Right lobe of liver (tissue), 6 donors: ENCODE data around the gene BCL2. TPM values are rescaled to one million over a fixed set of nuclear protein-coding genes. Genes with fewer than 3 reads are reported as not detected.

Experiments
- ATAC-seq, 4 donors: fragments of 200-7000 bp; cut with Tn5 transposase; one replicate each; pipeline ENCODE4 v1.9.1; 2020; ENCODE audit warnings: mild to moderate bottlenecking in 4 of 4, moderate library complexity in 4 of 4
- DNase-seq, 3 donors: peaks; one replicate each; pipeline ENCODE4 v3.0.0-alpha.2; 2020
- H3K27ac ChIP-seq, 3 donors: fragments of 200-600 bp; one replicate each; pipeline ENCODE4 v1.8.0; 2022
- H3K27me3 ChIP-seq, 2 donors: fragments of 200-600 bp; one replicate each; pipeline ENCODE4 v1.8.0; 2022
- H3K36me3 ChIP-seq, 4 donors: fragments of 200-600 bp; sonication (generic) in 1 of 4; one replicate each; pipeline versions ENCODE4 v1.5.1 to v1.8.0; 2017 to 2022; ENCODE audit warnings: control low read depth in 1 of 4
- H3K4me1 ChIP-seq, 4 donors: fragments of 200-600 bp; sonication (generic) in 1 of 4; one replicate each; pipeline versions ENCODE4 v1.5.1 to v1.8.0; 2017 to 2022; ENCODE audit warnings: control low read depth in 1 of 4
- H3K4me3 ChIP-seq, 3 donors: fragments of 200-600 bp; one replicate each; pipeline ENCODE4 v1.8.0; 2022
- H3K9me3 ChIP-seq, 4 donors: fragments of 200-600 bp; sonication (generic) in 1 of 4; one replicate each; pipeline versions ENCODE4 v1.5.1 to v1.8.0; 2017 to 2022; ENCODE audit warnings: control low read depth in 1 of 4
- POLR2A ChIP-seq: fragments of 450-650 bp; IDR thresholded peaks from one replicate; pipeline ENCODE4 v1.6.1; 2017; ENCODE audit warnings: antibody characterized with exemption, mild to moderate bottlenecking
- WGBS: methylation state at CpG from one replicate; pipeline ENCODE4 v1.1.6; 2018; ENCODE audit warnings: low coverage, low lambda C conversion rate; ENCODE audit not compliant: insufficient coverage; ENCODE audit errors: missing lambda C conversion rate; 5-methylcytosine and 5-hydroxymethylcytosine counted together
- intact Hi-C, 2 donors: fragments of 100-400 bp; cut with DNase I; formaldehyde crosslinking; loops; one replicate each; pipeline versions ENCODE4 v1.11.2 to v1.14.1; 2022
- total RNA-seq, 6 experiments: library from RNA; depleted of rRNA in 2 of 6; stranded (reverse); fragments of >200 nt in 2 of 6; fragmentation: NEBNext Ultra II Directional in 3 of 6; extraction: Animal tissue kit (Norgen Biotek cat#: 25700) in 3 of 6; gene quantifications; one replicate each; pipeline versions ENCODE4 v1.1.0 to v1.2.4, GENCODE V29; 2016 to 2023
- TF ChIP-seq, protein P1 (sequence below), 4 donors: fragments of 200-600 bp in 3 of 4; fragments of 450-650 bp in 1 of 4; IDR thresholded peaks; one replicate each; pipeline versions ENCODE4 v1.5.1 to v1.8.0; 2016 to 2022; ENCODE audit warnings: antibody characterized with exemption in 4 of 4, mild to moderate bottlenecking in 2 of 4
- donor health status: DM: no; HTN: yes; CAD: no.
- donor health status: DM: no; HTN: no; CAD: no.
- donor health status: DM: no; HTN: no; CAD: no.
- donor health status: DM: no; HTN: yes; CAD: no.
- donor health status: DM: no; HTN: yes; CAD: no.

Gene BCL2
- total RNA-seq, 6 experiments from 2014 or later: 0.73 to 4.7 (median 2.7) TPM

DNA sequence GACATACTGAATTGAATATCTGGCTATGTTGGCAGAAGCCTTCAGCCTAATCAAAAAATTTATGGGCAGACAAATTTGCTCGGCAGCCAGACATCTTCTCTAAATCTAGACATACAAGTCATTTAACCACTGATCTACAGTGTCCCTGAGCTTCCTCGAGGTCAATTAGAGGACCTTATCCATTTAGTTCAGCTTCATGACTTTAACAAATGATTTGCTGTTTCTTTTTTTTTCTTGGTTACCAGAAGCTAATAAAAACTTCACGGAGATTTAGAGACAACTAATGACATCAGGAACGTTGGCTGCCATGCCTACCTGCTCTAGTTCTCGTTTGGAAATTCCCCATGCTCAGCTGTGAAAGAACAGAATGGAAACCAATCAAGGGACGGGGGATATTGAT is 223.8 kb downstream of the BCL2 start:
- Histone ChIP-seq H3K36me3 (no peaks in the 10 kb centered on the region), H3K4me1 (peaks cover 0 to 4% (median 0%) of the 10 kb centered on the region in 4 donors), H3K4me3 (no peak overlapping the region), H3K27ac (no peak overlapping the region), H3K27me3 (no peaks in the 10 kb centered on the region), H3K9me3 (no peaks in the 10 kb centered on the region)
- DNase-seq (no peak), ATAC-seq (no peak)
- TF ChIP-seq, protein P1, sequence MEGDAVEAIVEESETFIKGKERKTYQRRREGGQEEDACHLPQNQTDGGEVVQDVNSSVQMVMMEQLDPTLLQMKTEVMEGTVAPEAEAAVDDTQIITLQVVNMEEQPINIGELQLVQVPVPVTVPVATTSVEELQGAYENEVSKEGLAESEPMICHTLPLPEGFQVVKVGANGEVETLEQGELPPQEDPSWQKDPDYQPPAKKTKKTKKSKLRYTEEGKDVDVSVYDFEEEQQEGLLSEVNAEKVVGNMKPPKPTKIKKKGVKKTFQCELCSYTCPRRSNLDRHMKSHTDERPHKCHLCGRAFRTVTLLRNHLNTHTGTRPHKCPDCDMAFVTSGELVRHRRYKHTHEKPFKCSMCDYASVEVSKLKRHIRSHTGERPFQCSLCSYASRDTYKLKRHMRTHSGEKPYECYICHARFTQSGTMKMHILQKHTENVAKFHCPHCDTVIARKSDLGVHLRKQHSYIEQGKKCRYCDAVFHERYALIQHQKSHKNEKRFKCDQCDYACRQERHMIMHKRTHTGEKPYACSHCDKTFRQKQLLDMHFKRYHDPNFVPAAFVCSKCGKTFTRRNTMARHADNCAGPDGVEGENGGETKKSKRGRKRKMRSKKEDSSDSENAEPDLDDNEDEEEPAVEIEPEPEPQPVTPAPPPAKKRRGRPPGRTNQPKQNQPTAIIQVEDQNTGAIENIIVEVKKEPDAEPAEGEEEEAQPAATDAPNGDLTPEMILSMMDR (IDR thresholded peaks at IDR 0.05): no peak
- TF ChIP-seq POLR2A: no peak
- WGBS: 59% methylated on average over 6 of the region's 6 CpGs
- intact Hi-C loops: no loop called here

GRCh38 chr18:63091671-63092364 is 227.8 kb downstream of the BCL2 start:
- DNase-seq: no peak
- peak in 1 of 4 donors; percentile 10 for ATAC-seq
- no peaks in the 10 kb centered on the region for H3K9me3 ChIP-seq
- no peak for TF ChIP-seq POLR2A
- TF ChIP-seq, protein P1 (IDR thresholded peaks at IDR 0.05): no peak
- no peaks in the 10 kb centered on the region for H3K36me3 ChIP-seq
- H3K27ac ChIP-seq: no peak overlapping the region
- 97% methylated on average over 4 of the region's 4 CpGs for WGBS
- no peaks in the 10 kb centered on the region for H3K4me1 ChIP-seq
- intact Hi-C loops: no loop called here
- H3K4me3 ChIP-seq: no peak overlapping the region
- no peaks in the 10 kb centered on the region for H3K27me3 ChIP-seq

DNA sequence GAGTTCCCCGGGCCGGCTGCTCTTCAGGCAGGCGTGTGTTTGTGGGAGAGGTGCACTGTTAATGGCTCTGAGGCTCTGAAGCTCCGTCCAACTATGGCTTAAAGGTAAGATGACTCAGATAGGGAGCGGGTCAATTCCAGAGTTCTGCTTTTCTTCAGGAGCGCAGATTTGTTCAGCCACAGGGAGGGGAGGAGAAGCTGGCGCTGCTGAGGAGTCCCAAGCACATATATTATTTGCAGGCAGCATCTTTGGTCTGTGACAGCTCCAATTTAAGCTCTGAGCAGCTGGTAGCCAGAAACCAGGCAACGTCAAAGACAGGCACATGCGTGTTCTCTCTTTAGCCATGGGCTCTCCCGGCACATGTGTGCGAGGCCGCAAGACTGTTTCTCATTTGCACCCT is 229.2 kb downstream of the BCL2 start:
- WGBS: 80% methylated on average over 9 of the region's 12 CpGs
- intact Hi-C loops: no loop called here
- TF ChIP-seq, protein P1 (IDR thresholded peaks at IDR 0.05): no peak
- TF ChIP-seq POLR2A: no peak
- no peaks in the 10 kb centered on the region for H3K4me1 ChIP-seq
- ATAC-seq: no peak
- H3K36me3 ChIP-seq: no peaks in the 10 kb centered on the region
- no peaks in the 10 kb centered on the region for H3K9me3 ChIP-seq
- no peaks in the 10 kb centered on the region for H3K27me3 ChIP-seq
- DNase-seq: no peak
- H3K27ac ChIP-seq: no peak overlapping the region
- H3K4me3 ChIP-seq: no peak overlapping the region

- Histone ChIP-seq H3K27me3 (no peaks in the 10 kb centered on the region), H3K36me3 (no peaks in the 10 kb centered on the region), H3K27ac (no peak overlapping the region), H3K9me3 (no peaks in the 10 kb centered on the region), H3K4me3 (no peak overlapping the region), H3K4me1 (no peaks in the 10 kb centered on the region)
- DNase-seq (no peak), ATAC-seq (no peak)
- intact Hi-C loops: no loop called here
- no peak for TF ChIP-seq POLR2A
- TF ChIP-seq, protein P1 (IDR thresholded peaks at IDR 0.05): no peak
- WGBS: 77% methylated on average over 7 of the region's 11 CpGs
Measured at GRCh38 chr18:63089041-63089440, 230.5 kb downstream of the BCL2 start.
